GM18519 (cell line): Measurements from ENCODE around the gene NKX1-1.
"Not testable (repeated sequence)": the region's sequence is repeated elsewhere in the genome, so short reads cannot be mapped to it uniquely, and the experiment has no call there.

ENCODE experiments used
- ATAC-seq: cut with Tn5 transposase; IDR thresholded peaks from one replicate; pipeline ENCODE4 v1.9.1; 2021; ENCODE audit warnings: mild to moderate bottlenecking, moderate library complexity; ENCODE audit not compliant: unreplicated experiment, low FRiP score

NKX1-1 gene

GRCh38 chr4:1393866-1394265 lies 12.4 kb downstream of the NKX1-1 start:
- no peak for ATAC-seq

GRCh38 chr4:1393363-1393762 lies 12.9 kb downstream of the NKX1-1 start:
- ATAC-seq, result not testable (repeated sequence)

DNA sequence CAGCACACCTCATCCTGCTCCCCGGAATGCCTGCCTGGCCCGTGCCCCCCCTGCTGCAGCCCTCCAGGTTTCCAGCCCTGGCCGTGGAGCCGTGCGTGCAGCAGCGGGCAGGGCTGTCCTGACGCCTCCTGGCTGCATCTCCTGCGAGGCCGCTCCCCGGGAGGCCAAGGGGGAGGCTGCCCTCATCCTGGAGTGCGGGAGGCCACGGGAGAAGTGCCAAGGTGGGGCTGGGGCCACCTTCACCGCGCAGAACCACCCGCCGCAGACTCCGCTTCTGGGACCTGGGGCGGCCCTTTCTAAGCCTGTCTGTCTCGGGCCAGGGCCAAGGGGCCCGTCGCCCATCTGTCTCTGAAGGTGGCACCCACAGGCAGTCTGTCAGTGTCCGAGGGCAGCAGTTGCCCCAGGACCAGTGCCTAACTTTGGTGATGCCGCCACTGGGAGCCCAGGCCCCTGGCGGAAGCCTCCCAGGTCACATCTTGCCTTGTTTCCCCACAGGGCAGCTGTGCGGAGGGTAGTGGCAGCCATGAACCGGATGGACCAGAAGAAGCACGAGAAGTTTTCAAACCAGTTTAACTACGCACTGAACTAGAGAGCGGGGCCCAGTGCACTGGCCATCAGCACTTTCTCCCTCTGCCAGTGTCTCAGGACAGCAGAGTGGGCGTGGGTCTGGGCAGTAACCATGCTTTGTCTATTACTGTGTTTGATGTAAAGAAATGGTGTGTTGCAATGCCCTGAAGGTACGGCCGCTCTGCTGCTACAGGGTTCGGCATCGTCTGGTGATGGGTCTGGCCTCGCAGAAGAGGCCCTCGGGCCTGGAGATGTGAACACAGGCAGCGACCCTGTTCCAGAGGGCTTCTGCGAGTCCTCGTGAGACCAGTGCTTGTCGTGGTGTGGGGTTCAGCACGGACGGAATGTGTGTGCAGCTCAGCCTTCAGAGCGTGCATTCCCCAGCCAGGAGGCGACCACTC lies 20.6 kb downstream of the NKX1-1 start:
- no peak for ATAC-seq

DNA sequence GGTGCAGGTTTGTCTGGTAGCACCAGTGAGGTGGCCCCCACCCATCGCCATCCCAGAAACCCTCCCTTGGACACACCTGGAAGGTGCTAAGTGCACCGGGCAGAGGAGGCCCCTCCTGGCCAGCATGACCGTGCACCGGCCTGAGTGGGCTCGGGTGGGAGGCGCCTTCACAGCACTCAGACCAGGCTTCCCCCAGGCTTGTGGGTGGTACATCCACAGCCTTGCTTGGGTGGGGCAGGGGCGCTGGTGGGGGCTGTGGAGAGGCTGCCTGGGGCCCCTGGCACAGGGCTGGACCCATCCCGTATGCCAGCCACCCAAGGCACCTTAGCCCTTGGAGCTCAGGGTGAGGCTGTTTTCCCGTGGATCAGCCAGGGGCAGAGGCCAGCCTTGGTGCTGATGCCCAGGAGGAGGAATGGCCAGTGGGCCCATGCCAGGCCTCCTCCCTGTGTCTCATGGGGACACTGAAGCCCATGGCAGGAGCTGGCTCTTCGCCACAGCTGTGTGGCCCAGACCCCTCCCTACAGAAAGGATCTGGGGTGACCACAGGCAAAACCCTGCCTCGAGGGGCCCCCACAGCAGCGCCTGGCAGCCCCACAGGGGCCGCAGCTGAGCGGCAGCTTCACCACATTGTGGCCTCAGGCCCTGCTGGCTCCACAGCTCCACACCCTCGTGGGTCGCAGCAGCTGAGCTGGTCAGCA lies 21.4 kb downstream of the NKX1-1 start:
- ATAC-seq, result no peak

- ATAC-seq, result no peak
Measured at GRCh38 chr4:1383728-1384591, 22.3 kb downstream of the NKX1-1 start.

- ATAC-seq, result no peak
Measured at GRCh38 chr4:1382776-1383727, 23.2 kb downstream of the NKX1-1 start.

DNA sequence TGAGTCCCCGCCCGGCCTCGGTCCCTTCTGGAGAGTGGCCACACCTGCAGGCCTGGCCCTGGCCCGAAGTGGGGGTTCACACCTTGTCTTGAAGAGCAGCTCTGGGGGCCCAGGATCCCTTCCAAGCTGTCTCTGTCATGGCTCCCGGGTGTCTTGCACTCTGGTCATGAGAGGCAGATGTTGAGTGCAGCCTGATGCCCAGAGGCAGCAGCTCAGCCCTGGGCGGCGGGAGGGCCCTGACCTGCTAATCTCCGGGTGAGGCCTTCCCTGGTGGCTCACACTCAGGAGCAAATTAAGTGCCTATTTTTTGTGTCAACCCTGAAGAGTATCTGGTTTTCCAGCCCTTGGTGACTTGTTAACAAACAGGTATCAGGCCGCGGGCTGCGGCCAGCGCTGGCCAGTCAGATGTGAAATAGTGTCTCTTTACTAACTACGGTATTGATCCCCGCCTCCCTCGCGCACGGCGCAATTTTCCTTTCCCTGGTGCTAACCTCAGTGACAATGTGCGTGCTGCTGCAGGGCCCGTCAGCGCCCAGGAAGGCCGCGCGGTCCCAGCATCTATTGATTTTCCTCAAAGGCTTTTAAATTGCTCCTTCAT lies 24.2 kb downstream of the NKX1-1 start:
- no peak for ATAC-seq

GRCh38 chr4:1381181-1381621 lies 25.0 kb downstream of the NKX1-1 start:
- ATAC-seq, result no peak

DNA sequence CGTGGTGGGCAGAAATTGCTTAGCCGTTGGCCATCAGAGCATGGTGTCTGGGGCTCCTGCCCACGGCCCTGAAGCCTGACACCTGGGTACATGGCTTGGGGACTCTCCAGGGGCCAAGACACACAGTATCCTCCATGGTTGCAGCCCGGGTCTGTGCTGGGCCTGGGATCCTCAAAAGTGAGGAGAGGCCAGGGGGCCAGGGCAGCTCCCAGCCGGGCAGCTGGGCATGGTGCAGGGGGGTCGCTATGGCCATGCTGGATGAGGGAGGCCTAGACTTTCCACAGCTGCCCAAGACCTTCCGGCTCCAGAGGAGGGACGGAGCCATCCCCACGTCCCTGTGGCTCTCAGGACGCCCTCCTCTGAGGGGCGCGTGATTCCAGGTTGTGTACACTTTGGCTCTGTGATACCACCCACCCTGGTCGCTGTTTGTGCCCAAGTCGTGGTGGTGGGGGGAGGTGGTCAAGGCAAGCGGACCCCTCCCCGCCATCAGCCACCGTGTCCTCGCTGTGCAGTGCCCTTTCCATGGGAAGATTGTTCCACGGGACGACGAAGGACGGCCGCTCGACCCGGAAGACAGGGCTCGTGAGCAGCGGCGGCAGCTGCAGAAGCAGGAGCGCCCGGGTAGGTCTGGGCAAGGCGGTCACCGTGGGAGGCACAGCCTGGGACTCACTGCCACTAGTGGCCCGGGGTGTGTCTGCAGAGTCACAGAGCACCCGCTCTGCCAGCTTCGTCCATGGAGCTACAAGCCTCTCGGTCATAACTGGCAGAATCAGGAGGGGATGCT lies 25.7 kb downstream of the NKX1-1 start:
- no peak for ATAC-seq

GRCh38 chr4:1379801-1380331 lies 26.4 kb downstream of the NKX1-1 start:
- no peak for ATAC-seq

GRCh38 chr4:1379351-1379781 lies 26.9 kb downstream of the NKX1-1 start:
- ATAC-seq, result no peak

DNA sequence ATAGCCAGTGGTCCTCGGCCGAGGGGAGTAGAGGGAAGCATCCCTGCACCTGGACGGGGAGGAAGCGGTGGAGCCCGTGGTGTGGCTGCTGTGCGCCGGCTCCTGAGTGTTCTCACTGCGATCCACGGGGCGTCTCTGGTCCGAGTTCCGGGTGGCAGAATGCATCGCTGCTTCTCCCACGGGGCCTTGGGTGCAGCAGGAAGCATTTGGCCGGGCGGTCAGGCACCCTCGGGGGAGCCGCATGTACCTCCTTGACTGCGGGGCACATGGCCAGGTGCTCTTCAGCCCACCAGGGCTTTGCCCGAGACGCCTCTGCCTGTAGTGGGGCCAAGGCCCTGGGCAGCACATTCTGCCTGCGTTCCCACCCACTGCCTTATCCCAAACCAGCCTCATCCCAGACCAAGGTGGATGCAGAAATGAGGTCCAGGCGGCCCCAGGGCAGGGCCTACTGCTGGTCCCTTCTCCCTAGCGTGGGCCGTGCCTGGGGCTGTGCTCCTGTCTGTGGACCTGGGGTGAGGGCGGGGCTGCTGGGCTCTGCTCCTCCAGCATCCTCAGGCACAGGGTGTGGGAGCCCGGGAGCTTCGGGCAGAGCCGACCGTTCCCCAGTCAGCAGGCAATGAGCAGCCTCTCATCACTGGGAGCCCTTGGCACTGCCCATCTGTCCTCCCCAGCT lies 27.5 kb downstream of the NKX1-1 start:
- no peak for ATAC-seq

DNA sequence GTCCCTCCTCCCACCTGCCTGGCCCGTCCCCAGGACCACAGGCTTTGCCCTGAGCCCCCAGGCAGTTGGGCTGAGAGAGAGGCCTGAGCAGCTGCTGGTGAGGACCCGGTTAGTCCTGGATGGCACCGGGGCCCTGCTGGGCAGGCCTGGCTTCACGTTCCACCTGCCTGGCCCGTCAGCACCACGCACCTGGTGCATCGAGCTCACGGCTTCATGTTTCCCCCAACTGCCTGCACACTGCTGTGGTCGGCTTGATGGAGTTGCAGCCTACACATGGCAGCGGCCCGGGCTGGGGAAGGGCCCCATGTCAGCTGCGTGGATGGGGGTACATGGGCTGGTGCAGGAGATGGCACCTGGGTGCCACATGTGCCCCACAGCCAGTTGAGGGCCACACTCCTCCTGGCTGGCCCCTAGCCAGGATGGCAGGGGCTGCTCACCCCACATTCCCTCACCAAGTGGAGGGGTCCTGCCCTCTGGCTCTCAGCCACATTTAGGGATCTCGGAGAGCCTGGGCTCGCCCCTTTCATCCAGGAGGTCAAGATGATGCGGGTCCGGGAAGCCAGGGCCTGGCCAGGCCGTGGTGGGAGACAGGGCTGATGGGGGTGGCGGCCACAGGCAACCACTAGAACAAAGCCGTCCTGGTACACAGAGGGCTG lies 28.5 kb downstream of the NKX1-1 start:
- no peak for ATAC-seq

DNA sequence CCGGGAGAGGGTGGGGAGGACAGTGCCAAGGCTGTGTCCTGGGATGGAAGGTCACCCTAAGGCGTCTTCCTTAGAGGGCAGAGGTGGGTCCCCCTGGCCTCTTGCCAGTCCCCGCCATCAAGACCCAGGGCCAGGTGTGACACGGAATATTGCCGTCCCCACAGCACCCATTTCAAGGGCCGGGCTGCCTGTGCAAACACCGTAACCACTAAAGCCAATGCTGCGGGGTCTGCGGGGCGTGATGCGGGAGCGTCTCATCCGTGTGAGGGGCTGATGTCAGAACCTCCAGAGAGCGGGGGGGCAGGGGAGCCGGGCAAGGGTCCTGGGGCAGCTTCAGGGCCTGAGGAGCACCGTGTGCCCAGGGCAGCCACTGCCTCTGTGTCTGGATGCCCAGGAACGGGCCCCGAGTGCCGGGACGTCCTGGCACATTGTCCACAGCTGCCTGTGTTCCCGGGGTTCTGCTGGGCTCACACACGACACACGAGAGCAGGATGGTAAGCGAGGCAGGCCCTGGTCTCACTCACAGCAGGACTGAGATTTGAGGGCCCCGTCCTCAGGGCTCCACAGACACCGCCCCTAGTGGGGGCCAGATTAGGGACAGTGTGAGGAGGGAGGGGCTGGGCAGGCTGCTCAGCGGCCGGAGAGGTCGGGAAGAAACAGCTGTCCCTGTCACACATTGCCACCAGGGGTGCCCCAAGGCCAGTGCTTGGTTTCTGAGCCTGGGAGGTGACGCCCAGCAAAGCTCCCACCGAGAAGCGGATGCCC lies 29.2 kb downstream of the NKX1-1 start:
- ATAC-seq, result no peak

DNA sequence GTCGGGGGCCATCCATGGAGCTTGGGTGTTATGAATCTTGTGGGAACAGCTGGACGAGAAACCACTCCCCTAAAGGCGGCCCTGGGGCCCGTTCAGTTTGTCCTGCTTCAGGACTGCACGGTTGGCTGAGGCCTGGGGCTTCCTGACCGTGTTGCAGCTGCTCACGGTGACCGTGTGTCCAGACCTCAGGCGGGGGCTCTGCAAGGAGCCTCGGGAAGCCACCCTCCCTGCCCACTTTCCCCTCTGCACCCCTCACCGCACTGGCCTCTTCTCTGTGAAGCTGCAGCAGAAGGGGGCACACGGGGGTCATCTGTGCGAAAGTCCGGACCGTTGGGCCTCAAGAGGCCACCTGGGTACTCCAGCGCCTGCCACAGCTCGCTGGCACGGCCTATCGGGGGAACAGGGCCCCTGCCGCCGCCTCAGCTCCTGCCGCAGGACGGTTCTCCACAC lies 29.8 kb downstream of the NKX1-1 start:
- no peak for ATAC-seq

DNA sequence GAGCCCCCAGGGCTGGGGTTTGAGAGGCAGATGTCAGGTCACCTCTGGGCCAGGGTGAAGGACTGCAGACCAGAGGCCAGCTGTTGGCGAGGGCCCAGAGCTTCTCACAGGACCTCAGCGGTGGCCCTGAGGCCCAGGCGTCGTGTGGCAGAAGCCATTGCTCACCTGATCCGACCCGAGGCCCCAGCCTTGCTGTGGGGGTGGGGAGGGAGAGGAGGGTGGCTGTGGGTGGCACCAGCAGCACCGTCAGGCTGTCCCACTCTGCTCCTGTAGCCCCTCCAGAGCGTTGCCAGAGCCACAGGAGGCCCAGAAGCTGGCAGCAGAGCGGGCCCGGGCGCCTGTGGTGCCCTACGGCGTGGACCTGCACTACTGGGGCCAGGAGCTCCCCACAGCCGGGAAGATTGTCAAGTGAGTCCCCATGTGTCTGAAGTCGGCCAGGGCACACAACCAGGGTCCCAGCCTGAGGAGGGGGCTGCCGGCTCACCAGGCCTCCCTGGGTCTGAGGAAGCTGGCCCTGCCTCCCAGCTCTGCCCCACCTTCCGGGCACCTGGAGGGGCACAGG lies 30.4 kb downstream of the NKX1-1 start:
- ATAC-seq, result no peak
